ENCODE measurements around the gene TAGLN.

TAGLN gene

DNA sequence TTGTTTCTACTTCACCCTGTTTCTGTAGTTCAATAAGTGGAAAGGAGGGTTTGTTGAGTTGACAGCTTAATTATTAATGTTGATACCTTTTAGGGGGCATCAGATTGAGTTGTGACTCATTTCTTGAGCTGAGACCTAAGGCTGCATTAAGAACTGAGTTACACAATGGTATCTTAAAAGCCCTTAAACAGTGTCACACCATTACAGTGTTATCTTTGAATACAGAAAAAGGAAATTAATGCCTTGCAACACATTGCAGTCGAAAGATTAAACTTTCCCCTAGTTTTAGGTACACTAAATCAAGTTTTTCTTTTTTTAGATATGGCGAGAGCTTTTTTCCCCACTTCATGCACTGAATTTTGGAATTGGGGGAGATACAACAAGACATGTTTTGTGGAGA, 38.3 kb upstream of the TAGLN start:
- no peak overlapping the region for H3K27ac ChIP-seq (ENCODE audit: poor library complexity, severe bottlenecking)
- H3K27me3 ChIP-seq (ENCODE audit: insufficient read depth, poor library complexity, severe bottlenecking): no peaks in the 10 kb centered on the region
- TF ChIP-seq, protein P1, sequence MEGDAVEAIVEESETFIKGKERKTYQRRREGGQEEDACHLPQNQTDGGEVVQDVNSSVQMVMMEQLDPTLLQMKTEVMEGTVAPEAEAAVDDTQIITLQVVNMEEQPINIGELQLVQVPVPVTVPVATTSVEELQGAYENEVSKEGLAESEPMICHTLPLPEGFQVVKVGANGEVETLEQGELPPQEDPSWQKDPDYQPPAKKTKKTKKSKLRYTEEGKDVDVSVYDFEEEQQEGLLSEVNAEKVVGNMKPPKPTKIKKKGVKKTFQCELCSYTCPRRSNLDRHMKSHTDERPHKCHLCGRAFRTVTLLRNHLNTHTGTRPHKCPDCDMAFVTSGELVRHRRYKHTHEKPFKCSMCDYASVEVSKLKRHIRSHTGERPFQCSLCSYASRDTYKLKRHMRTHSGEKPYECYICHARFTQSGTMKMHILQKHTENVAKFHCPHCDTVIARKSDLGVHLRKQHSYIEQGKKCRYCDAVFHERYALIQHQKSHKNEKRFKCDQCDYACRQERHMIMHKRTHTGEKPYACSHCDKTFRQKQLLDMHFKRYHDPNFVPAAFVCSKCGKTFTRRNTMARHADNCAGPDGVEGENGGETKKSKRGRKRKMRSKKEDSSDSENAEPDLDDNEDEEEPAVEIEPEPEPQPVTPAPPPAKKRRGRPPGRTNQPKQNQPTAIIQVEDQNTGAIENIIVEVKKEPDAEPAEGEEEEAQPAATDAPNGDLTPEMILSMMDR (IDR thresholded peaks at IDR 0.05; ENCODE audit: poor library complexity, severe bottlenecking): no peak
- ATAC-seq (ENCODE audit: low read depth) (no peak), DNase-seq (ENCODE audit: low spot score) (no peak)
- no peaks in the 10 kb centered on the region for H3K4me1 ChIP-seq (ENCODE audit: insufficient read depth, poor library complexity, severe bottlenecking)
- H3K4me3 ChIP-seq (ENCODE audit: severe bottlenecking): no peak overlapping the region
- H3K36me3 ChIP-seq (ENCODE audit: low read depth): peaks cover 86% of the 10 kb centered on the region
- H3K9me3 ChIP-seq (ENCODE audit: severe bottlenecking): no peaks in the 10 kb centered on the region

DNA sequence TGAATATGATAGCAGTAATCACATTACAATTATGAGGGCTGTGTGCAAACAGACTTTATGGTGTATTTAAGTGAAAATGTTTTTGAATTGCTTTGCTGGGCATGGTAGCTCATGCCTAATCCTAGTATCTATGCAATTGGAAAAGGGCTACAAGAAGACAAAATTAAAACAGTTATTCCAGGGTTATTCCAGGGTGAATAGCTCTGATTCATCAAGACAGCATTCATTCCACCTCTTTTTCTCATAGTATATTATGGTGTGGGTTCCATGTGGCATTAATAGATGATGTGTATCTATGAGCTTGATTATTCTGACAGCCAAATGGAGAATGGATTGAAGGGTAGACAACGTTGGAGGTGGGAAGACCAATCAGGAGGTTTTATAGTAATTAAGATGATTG, 32.7 kb upstream of the TAGLN start:
- H3K4me3 ChIP-seq (ENCODE audit: severe bottlenecking): no peak overlapping the region
- TF ChIP-seq, protein P1 (IDR thresholded peaks at IDR 0.05; ENCODE audit: poor library complexity, severe bottlenecking): no peak
- DNase-seq (ENCODE audit: low spot score) (no peak), ATAC-seq (ENCODE audit: low read depth) (no peak)
- no peaks in the 10 kb centered on the region for H3K27me3 ChIP-seq (ENCODE audit: insufficient read depth, poor library complexity, severe bottlenecking)
- no peak overlapping the region for H3K27ac ChIP-seq (ENCODE audit: poor library complexity, severe bottlenecking)
- H3K4me1 ChIP-seq (ENCODE audit: insufficient read depth, poor library complexity, severe bottlenecking): no peaks in the 10 kb centered on the region
- H3K9me3 ChIP-seq (ENCODE audit: severe bottlenecking): no peaks in the 10 kb centered on the region
- H3K36me3 ChIP-seq (ENCODE audit: low read depth): peaks cover 92% of the 10 kb centered on the region

DNA sequence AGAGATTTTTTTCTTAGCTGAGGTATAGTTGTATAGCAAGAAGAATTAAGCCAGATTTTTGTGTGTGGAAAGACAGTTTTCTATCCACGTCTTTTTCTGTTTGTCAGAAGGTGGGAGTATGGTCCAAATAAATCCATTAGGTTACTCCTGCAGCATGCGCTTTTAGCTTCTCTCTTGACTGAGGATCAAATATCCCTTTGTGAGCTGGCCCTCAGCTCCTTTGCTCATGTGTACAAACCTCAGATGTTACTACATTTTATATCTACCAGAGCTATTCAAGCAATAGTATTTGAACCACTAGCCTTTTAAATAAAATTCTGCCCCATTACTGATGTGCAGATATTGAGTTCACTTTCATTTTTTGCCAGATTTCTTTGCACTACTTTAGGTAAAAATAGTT, 29.4 kb upstream of the TAGLN start:
- H3K4me1 ChIP-seq (ENCODE audit: insufficient read depth, poor library complexity, severe bottlenecking): no peaks in the 10 kb centered on the region
- no peak overlapping the region for H3K27ac ChIP-seq (ENCODE audit: poor library complexity, severe bottlenecking)
- H3K9me3 ChIP-seq (ENCODE audit: severe bottlenecking): no peaks in the 10 kb centered on the region
- no peak for DNase-seq (ENCODE audit: low spot score)
- ATAC-seq (ENCODE audit: low read depth): no peak
- H3K27me3 ChIP-seq (ENCODE audit: insufficient read depth, poor library complexity, severe bottlenecking): no peaks in the 10 kb centered on the region
- peaks cover 63% of the 10 kb centered on the region for H3K36me3 ChIP-seq (ENCODE audit: low read depth)
- TF ChIP-seq, protein P1 (IDR thresholded peaks at IDR 0.05; ENCODE audit: poor library complexity, severe bottlenecking): no peak
- no peak overlapping the region for H3K4me3 ChIP-seq (ENCODE audit: severe bottlenecking)

DNA sequence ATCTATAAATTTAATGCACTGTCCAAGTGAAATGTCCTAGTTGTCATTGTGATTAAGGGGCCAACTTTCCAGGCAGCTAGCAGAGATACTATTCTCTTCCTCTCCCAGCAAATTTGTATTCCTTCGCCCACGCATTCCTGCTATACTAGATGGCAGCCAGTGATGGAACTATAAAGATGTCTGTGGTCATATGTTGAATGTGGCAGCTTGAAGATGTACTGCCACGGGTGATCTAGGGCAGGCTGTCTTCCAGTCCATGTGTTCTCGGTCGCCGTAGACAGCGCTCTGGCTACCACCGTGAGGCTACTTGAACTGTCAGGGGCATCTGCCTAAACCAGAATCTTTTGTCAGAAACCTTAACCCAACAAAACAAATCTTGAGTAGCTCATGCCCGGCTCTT, 29.0 kb upstream of the TAGLN start:
- DNase-seq (ENCODE audit: low spot score) (no peak), ATAC-seq (ENCODE audit: low read depth) (no peak)
- TF ChIP-seq, protein P1 (IDR thresholded peaks at IDR 0.05; ENCODE audit: poor library complexity, severe bottlenecking): no peak
- Histone ChIP-seq H3K27ac (ENCODE audit: poor library complexity, severe bottlenecking) (no peak overlapping the region), H3K4me3 (ENCODE audit: severe bottlenecking) (no peak overlapping the region), H3K27me3 (ENCODE audit: insufficient read depth, poor library complexity, severe bottlenecking) (no peaks in the 10 kb centered on the region), H3K36me3 (ENCODE audit: low read depth) (peaks cover 60% of the 10 kb centered on the region), H3K4me1 (ENCODE audit: insufficient read depth, poor library complexity, severe bottlenecking) (no peaks in the 10 kb centered on the region), H3K9me3 (ENCODE audit: severe bottlenecking) (no peaks in the 10 kb centered on the region)

DNA sequence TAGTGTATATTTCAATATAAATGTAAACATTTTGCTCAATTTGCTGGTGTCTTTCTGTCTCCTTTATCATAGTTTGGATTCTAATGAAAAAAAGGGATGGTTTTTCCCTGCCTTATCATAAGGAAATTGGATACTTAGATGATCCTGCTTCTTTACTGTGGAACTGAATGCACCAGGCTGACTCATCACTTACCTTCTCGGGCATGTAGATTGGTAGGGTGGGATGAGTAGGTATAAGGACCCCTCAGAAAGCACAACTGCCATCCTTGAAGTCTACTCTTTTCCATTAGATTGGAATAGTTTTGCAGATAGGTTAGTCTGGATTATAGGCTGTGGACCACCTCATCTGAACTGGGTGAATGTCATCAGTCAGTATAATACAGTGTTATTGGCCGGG, 28.2 kb upstream of the TAGLN start:
- H3K36me3 ChIP-seq (ENCODE audit: low read depth): peaks cover 52% of the 10 kb centered on the region
- ATAC-seq (ENCODE audit: low read depth) (no peak), DNase-seq (ENCODE audit: low spot score) (no peak)
- no peaks in the 10 kb centered on the region for H3K9me3 ChIP-seq (ENCODE audit: severe bottlenecking)
- H3K4me3 ChIP-seq (ENCODE audit: severe bottlenecking): no peak overlapping the region
- no peaks in the 10 kb centered on the region for H3K27me3 ChIP-seq (ENCODE audit: insufficient read depth, poor library complexity, severe bottlenecking)
- TF ChIP-seq, protein P1 (IDR thresholded peaks at IDR 0.05; ENCODE audit: poor library complexity, severe bottlenecking): no peak
- H3K4me1 ChIP-seq (ENCODE audit: insufficient read depth, poor library complexity, severe bottlenecking): no peaks in the 10 kb centered on the region
- no peak overlapping the region for H3K27ac ChIP-seq (ENCODE audit: poor library complexity, severe bottlenecking)

All from RWPE2 (cell line).